ENCODE data around the gene ANGPT4.

DNA sequence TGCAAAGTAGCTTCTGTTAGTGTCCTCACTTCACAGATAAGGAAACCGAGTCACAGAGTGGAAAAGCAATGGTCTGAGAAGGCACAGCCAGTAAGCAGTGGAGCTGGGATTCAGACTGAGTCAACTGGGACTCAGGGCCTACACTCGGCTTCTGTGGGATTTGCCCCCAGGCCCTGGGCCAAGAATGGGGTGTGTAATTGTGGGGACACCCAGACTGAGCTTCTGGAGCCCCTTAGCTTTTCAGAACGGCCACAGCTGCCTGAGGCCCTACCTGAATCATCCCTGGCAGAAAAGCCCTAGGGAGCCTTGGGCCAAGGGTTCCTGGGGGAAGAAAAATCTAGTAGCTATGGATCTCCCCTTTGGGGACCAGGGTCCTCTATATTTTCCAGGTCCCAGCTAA is 6.5 kb downstream of the ANGPT4 start:
- TF ChIP-seq, protein P1, sequence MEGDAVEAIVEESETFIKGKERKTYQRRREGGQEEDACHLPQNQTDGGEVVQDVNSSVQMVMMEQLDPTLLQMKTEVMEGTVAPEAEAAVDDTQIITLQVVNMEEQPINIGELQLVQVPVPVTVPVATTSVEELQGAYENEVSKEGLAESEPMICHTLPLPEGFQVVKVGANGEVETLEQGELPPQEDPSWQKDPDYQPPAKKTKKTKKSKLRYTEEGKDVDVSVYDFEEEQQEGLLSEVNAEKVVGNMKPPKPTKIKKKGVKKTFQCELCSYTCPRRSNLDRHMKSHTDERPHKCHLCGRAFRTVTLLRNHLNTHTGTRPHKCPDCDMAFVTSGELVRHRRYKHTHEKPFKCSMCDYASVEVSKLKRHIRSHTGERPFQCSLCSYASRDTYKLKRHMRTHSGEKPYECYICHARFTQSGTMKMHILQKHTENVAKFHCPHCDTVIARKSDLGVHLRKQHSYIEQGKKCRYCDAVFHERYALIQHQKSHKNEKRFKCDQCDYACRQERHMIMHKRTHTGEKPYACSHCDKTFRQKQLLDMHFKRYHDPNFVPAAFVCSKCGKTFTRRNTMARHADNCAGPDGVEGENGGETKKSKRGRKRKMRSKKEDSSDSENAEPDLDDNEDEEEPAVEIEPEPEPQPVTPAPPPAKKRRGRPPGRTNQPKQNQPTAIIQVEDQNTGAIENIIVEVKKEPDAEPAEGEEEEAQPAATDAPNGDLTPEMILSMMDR (IDR thresholded peaks at IDR 0.05), result no peak
- no peak for TF ChIP-seq EP300 (IDR thresholded peaks at IDR 0.05; ENCODE audit: low read depth)
- no peak for TF ChIP-seq POLR2A (IDR thresholded peaks at IDR 0.05)
- no peak for TF ChIP-seq POLR2AphosphoS5 (IDR thresholded peaks at IDR 0.05)

Measured in transverse colon (tissue), 4 donors.